GM19240 (cell line): ENCODE measurements around the gene MYL9.
"Not testable (repeated sequence)": the region's sequence is repeated elsewhere in the genome, so short reads cannot be mapped to it uniquely, and the experiment has no call there.

Experiments
- DNase-seq: peaks from one replicate; pipeline ENCODE4 v3.0.0; 2011; ENCODE audit warnings: low spot score; ENCODE audit not compliant: insufficient read length

Gene MYL9

DNA sequence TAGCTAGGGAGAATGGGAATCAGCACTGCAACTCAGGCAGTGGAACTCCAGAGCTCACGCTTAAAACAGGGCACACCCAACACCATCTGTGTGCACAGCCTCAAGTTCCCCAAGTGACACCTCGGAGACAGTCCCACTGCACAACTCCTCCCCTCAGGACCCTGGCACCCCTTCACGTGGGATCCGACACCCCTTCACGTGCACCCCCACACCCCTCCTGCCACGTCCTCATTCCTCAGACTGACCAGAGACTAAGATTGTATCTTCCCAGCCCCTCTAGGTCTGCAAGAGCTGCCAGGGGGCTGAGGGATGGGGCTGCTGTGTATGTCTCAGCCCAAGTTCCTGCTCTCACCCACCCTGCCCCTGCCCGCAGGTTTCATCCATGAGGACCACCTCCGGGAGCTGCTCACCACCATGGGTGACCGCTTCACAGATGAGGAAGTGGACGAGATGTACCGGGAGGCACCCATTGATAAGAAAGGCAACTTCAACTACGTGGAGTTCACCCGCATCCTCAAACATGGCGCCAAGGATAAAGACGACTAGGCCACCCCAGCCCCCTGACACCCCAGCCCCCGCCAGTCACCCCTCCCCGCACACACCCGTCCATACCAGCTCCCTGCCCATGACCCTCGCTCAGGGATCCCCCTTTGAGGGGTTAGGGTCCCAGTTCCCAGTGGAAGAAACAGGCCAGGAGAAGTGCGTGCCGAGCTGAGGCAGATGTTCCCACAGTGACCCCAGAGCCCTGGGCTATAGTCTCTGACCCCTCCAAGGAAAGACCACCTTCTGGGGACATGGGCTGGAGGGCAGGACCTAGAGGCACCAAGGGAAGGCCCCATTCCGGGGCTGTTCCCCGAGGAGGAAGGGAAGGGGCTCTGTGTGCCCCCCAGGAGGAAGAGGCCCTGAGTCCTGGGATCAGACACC is 7.6 kb downstream of the MYL9 start:
- DNase-seq, result no peak

DNA sequence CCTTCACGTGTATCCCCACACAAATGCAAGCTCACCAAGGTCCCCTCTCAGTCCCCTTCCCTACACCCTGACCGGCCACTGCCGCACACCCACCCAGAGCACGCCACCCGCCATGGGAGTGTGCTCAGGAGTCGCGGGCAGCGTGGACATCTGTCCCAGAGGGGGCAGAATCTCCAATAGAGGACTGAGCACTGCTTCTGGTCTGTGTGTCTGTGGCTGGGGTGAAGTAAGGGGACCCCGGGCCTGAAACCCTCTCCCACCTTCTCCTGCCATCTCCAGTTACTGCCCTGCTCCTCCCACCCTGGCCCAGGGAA is 8.3 kb downstream of the MYL9 start:
- DNase-seq, result no peak

DNA sequence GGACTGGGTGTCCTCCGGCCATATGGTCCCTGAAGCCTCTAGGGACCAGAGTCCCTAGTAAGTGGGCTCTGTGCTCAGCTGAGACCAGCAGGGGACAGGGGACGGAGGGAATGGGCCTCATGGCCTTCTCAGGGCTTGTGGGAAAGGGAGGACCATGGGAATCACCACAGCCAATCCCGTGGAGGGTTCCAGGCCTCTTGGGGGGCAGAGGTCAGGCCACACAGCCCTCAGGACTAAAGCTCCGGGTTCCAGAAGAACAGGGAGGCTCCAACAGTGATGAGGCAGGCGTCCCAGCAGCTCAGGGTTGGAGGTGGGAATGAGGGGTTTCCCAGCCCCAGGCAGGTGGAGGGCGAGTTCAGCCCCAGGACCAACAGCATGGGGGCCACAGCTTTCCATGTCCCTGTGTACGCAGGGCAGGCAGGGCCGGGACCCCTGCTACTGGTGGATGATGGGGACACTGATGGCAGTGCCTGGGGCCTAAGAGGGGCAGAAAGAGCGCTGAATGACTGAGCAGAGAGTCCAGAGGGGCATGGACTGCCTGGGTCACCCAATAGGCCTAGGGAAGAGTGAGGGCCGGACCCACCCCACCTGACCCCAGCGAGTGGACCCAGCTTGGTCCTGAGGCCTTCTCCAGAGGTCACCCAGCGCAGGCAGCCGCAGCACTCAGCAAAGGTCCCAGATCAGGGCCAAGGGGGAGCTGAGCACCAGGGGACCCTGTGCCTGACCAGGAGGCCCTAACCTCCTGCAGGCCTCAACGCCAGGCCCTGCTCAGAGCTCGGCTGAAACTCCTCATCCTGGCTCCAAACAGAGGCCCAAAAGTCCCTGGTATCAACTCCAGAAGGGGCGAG is 8.8 kb downstream of the MYL9 start:
- no peak for DNase-seq

DNA sequence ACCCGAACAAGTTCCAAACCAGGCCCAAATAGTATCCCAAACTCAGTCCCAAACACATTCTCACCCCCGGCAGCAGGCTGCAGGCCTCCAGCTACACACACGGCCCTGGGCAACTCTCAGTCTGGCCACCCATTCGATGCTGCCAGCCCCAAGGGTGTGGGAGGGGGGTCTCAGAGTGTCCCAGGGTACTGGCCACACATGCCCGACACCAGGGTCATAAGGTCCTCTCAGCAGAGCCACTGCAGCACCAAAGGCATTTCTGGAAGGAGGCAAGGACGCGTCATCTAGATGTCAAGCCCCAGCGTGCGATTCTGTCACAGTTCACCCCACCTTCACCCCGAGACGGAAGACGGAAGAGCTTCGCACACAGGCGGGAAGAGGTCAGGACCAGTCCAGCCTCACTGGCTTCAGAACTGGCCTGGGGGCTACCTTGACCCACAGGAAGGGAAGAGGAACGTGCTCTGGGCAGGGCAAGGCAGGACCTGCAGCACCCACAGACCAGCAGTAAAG is 9.5 kb downstream of the MYL9 start:
- DNase-seq, result no peak

DNA sequence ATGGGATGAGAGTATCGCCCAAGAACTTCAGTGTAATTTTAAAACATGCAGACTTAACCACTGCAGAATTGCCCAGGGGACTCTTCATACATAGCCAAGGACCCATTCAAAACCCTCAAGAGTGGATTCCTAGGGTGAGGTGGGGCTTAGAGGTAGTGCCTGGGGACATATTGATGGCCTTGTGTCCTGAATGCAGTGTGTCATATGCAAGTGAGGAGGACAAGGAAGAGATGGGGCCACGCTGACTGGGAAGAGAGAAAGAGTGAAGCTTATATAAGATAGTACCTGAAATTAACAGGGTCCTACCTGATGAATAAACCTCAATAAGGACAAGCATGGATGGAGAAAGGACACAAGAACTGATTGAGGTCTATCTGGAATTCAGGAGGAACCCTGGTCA is 13.9 kb downstream of the MYL9 start:
- no peak for DNase-seq

DNA sequence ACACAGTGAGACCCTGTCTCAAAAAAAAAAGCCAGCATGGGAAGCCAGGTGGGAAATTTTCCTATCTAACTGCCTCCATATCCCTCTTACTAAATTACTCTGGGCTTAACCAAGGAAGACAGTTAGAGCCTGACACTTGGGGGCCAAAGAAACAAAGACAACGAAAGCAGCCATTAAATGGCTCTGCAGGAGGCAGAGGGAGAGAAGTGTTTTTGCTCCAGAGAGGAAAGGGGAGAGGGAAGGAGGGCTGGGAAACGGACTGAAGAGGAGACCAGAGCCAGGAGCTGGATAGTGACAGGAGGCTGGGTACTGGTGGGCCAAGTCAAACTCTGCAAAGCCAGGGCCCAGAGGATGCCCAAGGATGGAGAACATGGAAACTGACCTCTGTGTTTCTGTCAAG is 21.4 kb downstream of the MYL9 start:
- no peak for DNase-seq

DNA sequence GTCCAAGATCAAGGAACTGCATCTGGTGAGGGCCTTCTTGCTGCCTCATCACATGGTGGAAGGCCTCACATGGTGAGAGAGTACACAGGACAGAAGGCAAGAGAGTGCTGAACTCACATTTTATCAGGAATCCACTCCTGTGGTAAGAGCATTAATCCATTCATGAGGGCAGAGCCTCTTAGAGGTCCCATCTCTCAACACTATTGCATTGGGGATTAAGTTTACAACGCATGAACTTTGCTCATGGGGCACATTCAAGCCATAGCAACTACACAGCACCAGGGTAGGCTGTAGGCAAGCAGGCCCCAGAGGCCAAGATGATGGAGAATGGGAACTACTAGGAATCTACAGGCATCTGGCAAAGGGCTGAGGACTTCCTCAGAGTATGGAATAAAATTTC is 22.1 kb downstream of the MYL9 start:
- no peak for DNase-seq

DNA sequence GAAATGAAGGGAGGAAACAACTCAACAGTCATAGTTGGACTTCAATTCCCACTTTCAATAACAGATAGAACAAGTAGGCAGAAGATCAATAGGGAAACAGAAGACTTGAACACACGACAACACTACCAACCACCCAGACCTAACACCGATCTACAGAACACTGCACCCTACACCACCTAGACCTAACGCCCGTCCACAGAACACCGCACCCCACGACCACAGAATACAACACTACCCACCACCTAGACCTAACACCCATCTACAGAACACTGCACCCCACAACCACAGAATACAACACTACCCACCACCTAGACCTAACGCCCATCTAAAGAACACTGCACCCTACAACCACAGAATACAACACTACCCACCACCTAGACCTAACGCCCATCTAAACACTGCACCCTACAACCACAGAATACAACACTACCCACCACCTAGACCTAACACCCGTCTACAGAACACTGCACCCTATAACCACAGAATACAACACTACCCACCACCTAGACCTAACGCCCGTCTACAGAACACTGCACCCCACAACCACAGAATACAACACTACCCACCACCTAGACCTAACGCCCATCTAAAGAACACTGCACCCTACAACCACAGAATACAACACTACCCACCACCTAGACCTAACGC is 22.9 kb downstream of the MYL9 start:
- not testable (repeated sequence) for DNase-seq

DNA sequence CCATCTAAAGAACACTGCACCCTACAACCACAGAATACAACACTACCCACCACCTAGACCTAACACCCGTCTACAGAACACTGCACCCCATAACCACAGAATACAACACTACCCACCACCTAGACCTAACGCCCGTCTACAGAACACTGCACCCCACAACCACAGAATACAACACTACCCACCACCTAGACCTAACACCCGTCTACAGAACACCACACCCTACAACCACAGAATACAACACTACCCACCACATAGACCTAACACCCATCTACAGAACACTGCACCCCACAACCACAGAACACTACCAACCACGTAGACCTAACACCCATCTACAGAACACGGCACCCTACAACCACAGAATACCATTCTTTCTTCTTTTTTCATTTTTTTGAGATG is 23.4 kb downstream of the MYL9 start:
- DNase-seq, result not testable (repeated sequence)

DNA sequence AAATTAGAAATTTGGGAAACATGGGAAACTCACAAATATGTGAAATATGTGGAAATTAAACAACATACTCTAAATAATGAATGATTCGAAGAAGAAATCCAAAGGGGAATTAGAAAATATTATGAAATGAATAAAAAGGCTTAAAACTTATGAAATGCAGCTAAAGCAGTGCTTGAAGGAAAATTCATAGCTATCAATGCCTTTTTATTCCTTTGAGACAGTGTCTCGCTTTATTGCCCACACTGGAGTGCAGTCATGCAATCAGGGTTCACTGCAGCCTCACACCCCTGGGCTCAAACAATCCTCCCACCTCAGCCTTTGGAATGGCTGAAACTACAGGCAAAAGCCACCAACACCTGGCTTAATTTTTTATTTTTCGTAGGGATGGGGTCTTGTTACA is 24.2 kb downstream of the MYL9 start:
- no peak for DNase-seq

DNA sequence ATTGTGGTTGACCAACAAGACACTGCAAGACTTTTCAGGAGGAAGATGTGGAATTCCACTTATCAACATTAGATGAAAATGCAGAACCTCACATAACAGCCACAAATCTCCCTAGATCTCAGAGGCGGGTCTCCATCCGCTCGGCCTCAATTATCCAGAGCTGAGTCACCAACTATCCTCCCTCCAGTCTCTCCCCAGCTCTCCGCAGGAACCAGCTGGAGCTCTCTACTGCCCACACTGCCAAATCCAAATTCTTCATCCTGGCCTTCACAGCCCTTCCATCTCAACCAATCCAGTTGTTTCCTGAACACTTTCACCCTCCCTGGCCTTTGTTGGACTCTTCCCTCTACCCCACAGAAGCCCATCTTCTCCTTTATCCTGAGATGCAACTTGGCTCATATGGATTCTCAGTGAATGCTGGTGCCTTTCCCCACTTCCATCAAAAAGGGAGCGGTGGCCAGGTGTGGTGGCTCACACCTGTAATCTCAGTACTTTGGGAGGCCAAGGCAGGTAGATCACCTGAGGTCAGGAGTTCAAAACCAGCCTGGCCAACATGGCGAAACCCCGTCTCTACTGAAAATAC is 28.6 kb downstream of the MYL9 start:
- no peak for DNase-seq

DNA sequence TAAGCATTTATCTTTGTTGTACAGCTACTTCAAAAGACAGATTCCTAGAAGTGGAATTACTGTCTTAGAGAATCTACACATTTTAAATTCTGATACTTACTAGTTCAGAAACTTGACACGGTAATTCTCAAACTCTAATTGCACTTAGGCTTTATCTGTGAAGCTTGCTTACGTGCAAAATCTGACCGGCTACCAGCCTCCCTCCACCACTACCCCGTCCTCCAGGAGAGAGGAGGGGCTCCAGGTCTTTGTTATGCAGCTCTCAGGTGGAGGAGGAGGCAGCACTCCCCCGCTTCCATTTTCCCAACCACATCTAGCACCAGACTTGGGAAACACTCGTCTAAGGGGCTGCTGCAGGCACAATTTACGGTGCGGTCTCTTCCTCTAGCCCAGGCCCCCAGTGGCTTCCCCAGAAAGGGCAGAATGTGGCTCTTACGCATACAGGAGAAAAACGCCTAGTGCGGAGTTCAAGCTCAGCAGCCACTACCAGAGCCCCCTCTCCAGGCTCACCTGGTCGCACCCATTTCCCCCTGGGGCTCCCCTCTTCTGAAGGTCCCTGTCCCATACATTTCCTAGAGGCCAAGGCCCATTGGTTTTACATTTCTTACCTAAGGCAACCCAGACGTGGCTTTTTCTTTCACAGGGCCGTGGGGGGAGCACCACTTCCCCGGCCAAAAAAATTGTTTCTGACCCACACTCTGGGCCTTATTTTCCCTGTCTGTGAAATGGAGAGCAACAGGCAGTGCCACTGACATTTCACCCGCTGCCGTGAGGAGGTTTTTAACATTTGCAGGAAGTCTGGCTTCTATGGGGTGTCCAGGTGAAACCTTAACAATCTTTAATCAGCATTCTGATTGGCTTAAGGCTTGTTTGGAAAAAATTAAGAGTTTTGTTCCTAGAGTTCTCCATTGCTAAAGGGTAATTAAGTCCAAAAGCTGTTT is 30.5 kb downstream of the MYL9 start:
- no peak for DNase-seq

DNA sequence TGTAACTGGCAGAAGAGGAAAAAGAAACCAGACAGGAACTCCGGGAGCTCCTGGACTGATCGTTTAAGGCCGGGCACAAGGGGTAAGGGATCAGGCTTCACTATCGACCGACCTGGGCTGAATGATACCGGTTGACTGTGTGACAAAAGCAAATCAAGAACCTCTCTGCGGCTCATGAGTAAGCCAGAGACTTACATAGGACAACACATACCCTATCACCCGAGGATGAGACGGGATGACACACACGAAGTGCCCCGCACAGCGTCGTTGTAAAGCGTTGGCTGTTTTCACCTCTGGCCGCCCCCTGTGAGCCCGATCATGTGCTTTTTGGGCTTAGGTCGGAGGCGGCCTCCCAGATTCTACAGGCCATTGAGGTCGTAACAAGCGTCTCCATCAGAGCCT is 31.4 kb downstream of the MYL9 start:
- peak; percentile 26 for DNase-seq

DNA sequence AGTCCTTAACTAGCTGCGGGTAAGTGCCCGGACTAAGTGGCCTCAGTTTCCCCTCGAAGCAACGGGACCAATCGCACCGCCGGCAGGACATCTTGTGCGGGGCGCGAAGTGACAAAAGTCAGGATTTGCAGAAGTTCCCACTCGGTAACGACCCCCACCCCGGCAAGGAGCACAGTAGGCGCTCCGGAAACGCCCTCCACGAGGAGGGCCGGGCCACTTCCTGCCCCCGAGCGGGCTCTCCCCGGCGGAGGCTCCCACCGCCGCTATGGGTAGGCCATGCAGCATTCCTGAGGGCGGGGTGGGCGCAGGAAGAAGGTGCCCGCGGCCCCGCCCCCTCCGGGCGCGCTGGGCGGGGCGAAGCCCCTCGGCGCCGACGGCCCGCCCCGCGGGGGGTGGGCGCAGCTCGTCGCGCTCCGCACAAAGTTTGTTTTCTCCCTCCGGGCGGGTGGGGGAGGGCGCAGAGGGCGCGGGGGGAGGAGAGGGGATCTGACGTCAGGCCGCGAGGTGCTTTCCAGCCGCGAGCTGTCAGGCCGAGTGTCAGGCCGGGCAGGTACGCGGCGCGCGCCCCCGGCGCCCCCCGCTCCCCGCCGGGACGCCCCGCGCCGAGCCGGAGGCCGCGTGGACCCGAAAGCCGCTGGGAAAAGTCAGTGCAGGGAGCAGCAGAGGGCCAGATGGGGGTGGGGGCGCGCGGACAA is 31.9 kb downstream of the MYL9 start, which contains the start of gene TGIF2:
Gene TGIF2, plus strand, starts transcription at position 495 of the 695 bp plus-strand sequence. CDS start 5,178 bp downstream, outside the sequence.
- DNase-seq, result peak; percentile 96

DNA sequence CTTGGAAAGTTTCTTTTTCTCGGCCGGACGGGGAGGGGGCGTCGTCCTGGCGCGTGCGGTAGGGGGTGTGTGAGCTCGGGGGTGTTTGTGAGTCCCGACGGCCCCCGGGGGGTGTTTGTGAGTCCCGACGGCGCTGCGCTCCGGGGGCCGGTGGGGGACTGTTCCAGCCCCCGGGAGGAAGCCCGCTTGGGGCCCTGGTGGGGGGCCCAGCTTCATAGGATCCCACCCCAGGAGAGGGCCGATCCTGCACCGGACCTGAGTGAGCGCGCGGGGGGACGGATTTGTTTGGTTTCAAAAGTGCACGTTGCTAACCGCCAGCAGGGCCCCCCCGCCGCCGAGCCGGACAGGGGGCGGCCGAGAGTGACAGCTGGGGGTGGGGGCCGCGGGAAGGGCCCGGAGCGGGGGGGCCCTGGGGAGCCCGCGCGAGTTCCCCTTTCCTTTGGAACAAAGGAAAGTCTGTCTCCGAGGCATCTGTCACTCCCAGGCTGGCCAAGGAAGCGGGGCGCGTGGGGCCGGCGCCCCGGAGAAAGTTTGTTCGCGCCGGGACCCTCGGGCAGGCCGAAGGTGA is 32.6 kb downstream of the MYL9 start:
- DNase-seq, result peak; percentile 24

DNA sequence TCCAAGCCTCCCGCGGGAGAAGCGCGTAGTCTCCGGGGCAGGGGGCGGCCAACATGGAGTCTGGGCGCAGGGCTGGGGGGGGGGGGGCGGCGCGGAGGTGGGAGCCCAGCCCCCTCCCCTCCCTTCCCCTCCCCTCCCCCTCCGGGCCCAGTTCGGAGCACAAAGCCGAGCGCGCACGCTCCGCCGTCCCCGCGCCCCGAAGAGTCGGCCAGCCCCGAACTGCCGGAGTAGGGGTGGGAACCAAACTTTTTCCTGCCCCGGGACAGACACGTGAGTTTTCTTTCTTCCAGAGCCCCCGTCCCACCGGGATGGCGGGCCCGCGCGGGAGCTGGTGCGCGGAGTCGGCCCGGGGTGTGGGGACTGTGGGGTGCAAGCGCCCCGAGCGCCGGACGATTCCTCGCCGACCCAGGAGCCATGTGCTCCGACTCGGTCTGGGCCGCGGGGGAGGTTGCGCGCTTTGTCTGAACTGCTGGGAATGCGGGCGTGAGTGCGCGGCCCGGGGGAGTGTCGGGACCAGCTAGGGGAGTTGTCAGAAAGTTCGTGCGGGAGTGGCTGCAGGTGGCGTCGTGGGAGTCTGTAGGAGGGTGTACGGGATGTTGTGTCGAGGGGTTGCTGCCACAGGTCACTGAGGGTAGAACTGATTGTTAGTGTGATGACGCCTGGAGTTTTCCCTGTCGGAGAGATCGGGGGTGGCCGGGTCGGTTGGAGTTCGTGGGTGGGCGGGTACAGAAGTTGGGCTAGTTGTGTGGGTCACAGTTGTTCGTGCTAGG is 33.2 kb downstream of the MYL9 start:
- DNase-seq, result peak; percentile 20

DNA sequence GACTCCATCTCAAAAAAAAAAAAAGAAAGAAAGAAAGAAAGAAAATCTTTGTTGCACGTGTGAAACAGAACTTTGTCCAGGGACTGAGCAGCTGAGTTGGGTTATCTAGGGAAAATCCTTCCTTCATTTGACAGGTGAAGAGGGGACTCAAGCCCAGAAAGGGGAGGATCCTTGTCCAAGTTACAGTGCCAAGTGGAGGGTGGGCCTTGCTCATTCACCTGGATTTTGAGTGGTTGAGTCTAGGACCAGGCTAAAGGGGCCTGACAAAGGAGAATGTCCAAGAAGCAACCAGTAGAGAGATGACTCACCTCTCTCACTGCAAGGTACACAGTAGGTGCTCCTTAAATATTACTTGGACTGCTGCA is 34.7 kb downstream of the MYL9 start:
- DNase-seq, result no peak

DNA sequence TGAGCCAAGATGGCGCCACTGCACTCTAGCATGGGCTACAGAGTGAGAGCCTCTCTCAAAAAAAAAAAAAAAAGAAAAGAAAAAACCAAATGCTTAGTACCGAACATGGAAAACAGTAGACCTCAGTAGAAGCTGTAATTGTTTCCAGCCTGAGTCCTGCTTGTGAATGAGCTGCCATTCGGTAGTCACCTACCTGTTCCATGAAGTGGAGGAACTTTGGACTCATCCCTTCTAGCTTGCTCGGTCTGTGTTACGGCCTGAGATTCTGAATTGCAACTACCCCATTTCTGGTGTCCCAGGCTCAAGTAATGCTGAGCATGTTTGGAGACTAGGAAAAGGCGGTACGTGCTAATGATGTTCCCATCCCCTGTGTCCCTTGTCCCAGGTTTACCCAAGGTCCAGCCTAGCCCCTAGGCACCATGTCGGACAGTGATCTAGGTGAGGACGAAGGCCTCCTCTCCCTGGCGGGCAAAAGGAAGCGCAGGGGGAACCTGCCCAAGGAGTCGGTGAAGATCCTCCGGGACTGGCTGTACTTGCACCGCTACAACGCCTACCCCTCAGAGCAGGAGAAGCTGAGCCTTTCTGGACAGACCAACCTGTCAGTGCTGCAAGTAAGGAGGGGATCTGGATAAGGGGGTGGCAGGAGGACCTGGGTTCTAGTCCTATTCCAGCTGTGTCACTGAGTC is 37.2 kb downstream of the MYL9 start:
- no peak for DNase-seq
